DMS153 treated with DMSO at 0.1 percent for 48 hours (cell line): ENCODE results near the gene ATF6.

Experiments
- DNase-seq: peaks from one replicate; lab custom pipeline; 2025; ENCODE audit not compliant: unreplicated experiment; lab: John Stamatoyannopoulos, UW

The ATF6 gene

DNA sequence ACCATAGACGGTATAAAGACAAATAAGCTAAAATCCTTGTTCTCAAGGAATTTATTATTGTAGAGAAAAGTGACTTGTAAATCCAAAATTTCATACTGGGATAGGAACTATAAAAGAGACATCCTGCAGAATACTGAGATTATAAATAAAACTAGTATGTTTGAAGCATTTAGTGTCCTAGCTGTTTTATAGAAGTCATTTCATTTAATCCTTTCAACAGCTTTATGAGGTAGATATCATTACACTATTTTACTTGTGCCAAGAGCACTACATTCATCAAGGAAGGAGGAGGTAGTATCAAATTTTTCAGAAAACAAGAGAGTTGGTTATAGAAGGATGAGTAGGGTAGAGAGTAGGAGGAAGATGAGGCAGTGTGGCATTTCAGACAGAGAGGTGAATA is 119.6 kb downstream of the ATF6 start:
- DNase-seq, result no peak

GRCh38 chr1:161886589-161886988 is 120.5 kb downstream of the ATF6 start:
- no peak for DNase-seq

DNA sequence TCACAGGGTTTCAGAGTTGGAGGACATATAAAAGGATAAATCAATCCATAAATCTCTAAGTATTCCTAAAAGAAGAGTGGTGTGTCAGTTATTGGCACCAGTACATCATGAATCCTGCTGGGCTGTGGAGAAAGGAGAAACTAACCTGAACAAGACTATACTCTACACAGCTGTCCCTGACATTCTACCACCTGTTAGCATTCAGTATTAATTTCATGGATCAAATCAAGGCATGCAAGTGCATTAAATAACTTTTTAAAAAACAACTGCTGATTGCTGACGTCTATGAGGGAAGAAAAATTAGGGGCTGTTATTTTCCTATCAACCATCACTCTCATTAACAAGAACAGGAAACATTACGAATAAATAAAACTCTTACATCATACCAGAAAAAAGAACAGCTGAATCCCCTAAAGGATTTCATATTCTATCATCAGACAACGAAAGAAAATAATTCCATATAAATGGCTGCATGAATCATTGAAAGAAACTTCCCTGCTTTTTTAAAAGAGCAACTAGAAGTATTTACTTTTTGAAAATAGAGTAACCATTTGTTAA is 121.7 kb downstream of the ATF6 start:
- DNase-seq, result no peak

DNA sequence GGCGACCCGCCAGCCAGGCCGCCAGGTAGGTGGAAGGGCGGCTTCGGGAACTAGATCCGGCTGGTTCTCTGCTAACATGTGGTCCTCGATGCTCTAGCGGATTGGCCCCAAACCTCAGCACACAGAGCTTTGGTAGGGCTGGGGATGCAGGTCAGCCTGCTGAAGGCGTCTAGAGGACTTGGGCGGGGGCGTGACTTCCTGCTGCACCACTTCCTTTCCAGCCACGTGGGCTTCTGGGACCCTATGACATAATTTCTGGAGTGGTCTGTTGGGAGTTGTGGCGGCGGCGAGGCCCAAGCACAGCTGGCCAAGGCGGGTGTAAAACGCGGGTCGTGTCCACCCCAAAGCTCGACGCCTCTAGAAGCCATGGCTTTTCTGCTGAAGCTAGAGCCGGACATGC is 124.5 kb downstream of the ATF6 start:
- DNase-seq, result no peak

DNA sequence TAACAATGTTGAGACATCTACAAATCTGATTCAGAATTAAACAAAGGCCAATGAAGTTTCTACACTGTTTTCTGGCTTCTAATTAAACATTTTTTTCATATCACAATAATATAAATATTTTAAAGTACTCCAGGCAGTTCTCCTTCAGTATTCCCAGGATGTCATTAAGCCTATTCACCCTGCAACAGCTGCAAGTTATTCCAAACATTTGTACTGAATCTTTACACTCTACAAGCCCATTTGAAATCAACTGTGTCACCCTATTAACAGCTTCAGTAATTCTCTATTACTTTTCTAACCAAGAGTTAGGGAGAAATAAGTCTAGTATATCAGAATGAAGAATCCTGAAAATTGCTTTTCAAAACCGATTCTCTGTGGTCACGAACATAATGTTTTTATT is 133.0 kb downstream of the ATF6 start:
- DNase-seq, result no peak

GRCh38 chr1:161900160-161900559 is 134.0 kb downstream of the ATF6 start:
- no peak for DNase-seq

- DNase-seq, result no peak
Measured at GRCh38 chr1:161902182-161902581, 136.1 kb downstream of the ATF6 start.

GRCh38 chr1:161905269-161905884 is 139.3 kb downstream of the ATF6 start:
- DNase-seq, result peak; percentile 26

GRCh38 chr1:161907265-161907664 is 141.1 kb downstream of the ATF6 start:
- no peak for DNase-seq

- DNase-seq, result no peak
Measured at GRCh38 chr1:161908264-161908663, 142.1 kb downstream of the ATF6 start.

GRCh38 chr1:161910604-161911003 is 144.5 kb downstream of the ATF6 start:
- no peak for DNase-seq

- DNase-seq, result no peak
Measured at GRCh38 chr1:161913482-161914140, 147.5 kb downstream of the ATF6 start.

DNA sequence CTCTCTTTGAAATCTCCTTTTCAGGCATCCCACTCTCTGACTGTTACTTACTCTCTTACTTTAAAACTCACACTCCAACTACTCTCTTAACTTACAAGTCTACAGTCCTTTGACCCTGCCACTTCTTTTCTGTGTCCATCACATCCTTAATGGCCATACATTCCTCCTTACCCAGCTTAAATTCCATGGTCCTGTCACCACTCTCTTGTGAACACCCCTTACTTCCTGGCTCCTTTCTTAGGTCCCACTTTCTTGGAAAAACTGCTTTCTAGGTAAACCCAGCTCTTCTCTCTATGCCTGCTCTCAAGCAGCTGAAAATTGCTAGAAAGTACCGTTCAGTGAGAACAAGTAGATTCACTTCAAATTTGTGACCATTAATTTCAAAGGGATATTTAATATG is 148.5 kb downstream of the ATF6 start:
- DNase-seq, result no peak

DNA sequence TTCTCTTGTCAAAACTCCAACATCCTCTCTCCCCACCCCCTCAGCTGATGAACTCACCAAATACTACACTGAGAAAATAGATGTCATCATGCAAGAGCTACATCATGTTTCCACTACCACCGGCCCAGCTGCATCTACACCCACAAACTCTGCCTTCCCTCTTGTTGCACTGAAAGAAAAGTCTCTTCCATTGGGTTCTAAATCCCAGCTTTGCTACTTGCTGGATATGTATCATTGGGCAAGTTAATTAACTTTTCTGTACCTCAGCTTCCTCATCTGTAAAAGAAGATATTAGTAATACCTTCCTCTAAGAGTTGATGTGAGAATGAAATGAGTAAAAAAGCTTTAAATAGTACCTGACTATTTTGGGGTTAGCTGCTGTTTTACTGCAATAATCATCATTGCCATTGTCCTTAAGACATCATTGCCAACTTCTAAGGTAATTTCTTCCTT is 149.0 kb downstream of the ATF6 start:
- DNase-seq, result no peak

GRCh38 chr1:161915978-161916377 is 149.9 kb downstream of the ATF6 start:
- DNase-seq, result no peak

DNA sequence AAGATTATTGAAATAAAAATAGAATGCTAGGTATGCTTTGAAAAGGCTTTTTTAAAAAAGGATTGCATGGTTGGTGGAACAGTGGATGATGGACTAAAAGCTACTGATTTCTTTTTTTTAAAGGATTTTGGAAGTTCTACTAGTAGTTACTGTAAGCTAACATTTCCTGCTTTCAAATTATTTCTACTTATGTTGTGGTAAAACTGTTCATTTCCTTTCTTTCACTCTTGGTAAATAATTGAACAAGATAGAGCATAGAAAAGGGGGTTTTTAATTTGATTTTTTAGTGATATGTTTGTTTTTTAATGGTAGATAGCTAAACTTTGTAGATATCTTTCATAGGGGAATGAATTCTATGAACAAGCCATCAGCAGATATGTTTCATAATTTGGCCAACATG is 153.1 kb downstream of the ATF6 start:
- DNase-seq, result no peak

- DNase-seq, result no peak
Measured at GRCh38 chr1:161921491-161921890, 155.4 kb downstream of the ATF6 start.

DNA sequence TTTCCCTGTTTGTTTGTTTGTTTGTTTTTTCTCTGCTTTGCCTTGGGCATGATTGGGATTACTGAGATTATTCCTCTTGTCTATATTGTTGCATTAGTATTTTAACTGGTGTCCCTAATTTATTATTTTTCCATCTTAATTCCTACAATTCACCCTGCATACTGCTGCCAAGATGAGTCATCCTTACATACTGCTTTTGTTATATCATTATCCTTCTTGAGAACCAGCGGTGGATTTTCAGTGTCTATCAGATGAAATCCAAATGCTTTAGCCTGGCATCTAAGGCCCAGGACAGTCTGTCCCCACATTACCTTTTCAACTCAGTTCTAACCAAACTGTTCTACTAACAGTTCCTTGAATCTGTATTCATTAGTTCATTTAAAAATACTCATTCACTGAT is 155.9 kb downstream of the ATF6 start:
- DNase-seq, result no peak

GRCh38 chr1:161928056-161928455 is 161.9 kb downstream of the ATF6 start:
- no peak for DNase-seq

DNA sequence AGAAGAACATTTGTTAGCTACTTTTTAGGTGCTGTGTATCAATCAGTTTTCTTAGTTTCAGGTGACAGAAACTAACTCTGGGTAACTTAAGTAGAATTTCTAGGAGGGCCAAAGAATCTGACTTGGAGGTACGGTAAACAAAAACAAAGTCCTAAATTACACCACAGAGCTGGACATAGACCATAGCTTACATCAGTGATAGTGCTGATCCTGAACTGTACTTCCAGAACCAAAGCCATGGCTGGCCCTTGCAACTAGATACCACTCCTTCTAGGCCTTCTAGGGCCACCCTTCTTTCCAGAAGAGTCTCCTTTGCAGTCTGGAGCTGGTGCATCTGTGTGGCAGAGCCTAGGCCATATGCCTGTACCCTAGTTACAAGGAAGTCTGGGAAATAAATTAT is 163.0 kb downstream of the ATF6 start:
- no peak for DNase-seq

GRCh38 chr1:161930064-161930463 is 163.9 kb downstream of the ATF6 start:
- DNase-seq, result no peak

DNA sequence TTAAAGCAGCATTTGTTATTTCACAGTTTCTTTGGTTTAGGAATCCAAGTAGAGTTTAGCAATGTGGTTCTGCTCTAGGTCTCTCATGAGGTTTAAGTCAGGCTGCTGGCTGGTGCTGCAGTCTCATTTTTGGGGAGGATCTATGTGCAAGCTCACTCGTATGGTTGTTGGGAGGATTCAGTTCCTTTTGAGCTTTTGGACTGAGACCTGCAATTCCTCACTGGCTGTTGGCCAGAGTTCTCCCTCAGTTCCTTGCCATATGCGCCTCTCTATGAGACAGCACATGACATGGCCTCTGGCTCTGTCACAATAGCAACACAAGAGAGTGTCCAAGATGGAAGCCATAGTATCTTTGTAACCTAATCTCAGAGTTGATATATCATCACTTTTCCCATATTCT is 166.5 kb downstream of the ATF6 start:
- DNase-seq, result no peak
